MM.1S (cell line): ENCODE data around the gene APOBEC3H.
"Not testable (repeated sequence)": the region's sequence is repeated elsewhere in the genome, so short reads cannot be mapped to it uniquely, and the experiment has no call there.

ENCODE experiments used
- DNase-seq: peaks from one replicate; pipeline ENCODE4 v3.0.0-alpha.2; 2015
- H2AFZ ChIP-seq: fragments of 300-600 bp; sonication (generic); 2 replicates; pipeline ENCODE4 v1.6.0; 2016; ENCODE audit warnings: antibody characterized with exemption, low read length
- H3F3A ChIP-seq: fragments of 300-600 bp; sonication (generic); 2 replicates; pipeline ENCODE4 v1.6.1; 2016; ENCODE audit warnings: mild to moderate bottlenecking, antibody characterized with exemption, low read length, moderate library complexity, mixed read lengths; ENCODE audit not compliant: insufficient read depth
- H3K27ac ChIP-seq: fragments of 300-600 bp; sonication (generic); 2 replicates; pipeline ENCODE4 v1.5.1; 2016; ENCODE audit warnings: mild to moderate bottlenecking, low read length
- H3K27me3 ChIP-seq: fragments of 300-600 bp; sonication (generic); replicated peaks from 2 replicates; pipeline ENCODE4 v1.6.0; 2016; ENCODE audit warnings: low read length; ENCODE audit not compliant: insufficient read depth
- H3K36me3 ChIP-seq: fragments of 300-600 bp; sonication (generic); replicated peaks from 2 replicates; pipeline ENCODE4 v1.6.1; 2016; ENCODE audit warnings: mild to moderate bottlenecking, low read length, mixed read lengths; ENCODE audit not compliant: insufficient read depth
- H3K4me1 ChIP-seq: fragments of 300-600 bp; sonication (generic); 2 replicates; pipeline ENCODE4 v1.6.1; 2016; ENCODE audit warnings: low read length, mixed read lengths
- H3K4me2 ChIP-seq: fragments of 300-600 bp; sonication (generic); 2 replicates; pipeline ENCODE4 v1.6.0; 2016; ENCODE audit warnings: low read depth, low read length
- H3K4me3 ChIP-seq: fragments of 300-600 bp; sonication (generic); 2 replicates; pipeline ENCODE4 v1.5.1; 2016; ENCODE audit warnings: low read length, mixed read lengths
- H3K79me2 ChIP-seq: fragments of 300-600 bp; sonication (generic); 2 replicates; pipeline ENCODE4 v1.6.1; 2016; ENCODE audit warnings: mixed run types, low read length, mixed read lengths
- H3K9ac ChIP-seq: fragments of 300-600 bp; sonication (generic); 2 replicates; pipeline ENCODE4 v1.6.1; 2016; ENCODE audit warnings: low read length, mixed read lengths
- H3K9me2 ChIP-seq: fragments of 300-600 bp; sonication (generic); replicated peaks from 2 replicates; pipeline ENCODE4 v1.6.1; 2016; ENCODE audit warnings: mild to moderate bottlenecking, low read length, mixed read lengths; ENCODE audit not compliant: insufficient read depth
- H3K9me3 ChIP-seq: fragments of 300-600 bp; sonication (generic); replicated peaks from 2 replicates; pipeline ENCODE4 v1.6.1; 2016; ENCODE audit warnings: mild to moderate bottlenecking, low read length, mixed read lengths; ENCODE audit not compliant: insufficient read depth
- H4K20me1 ChIP-seq: fragments of 300-600 bp; sonication (generic); 2 replicates; pipeline ENCODE4 v1.6.1; 2016; ENCODE audit warnings: mild to moderate bottlenecking, low read length, moderate library complexity, mixed read lengths; ENCODE audit not compliant: insufficient read depth
- EZH2 ChIP-seq: fragments of 300-600 bp; sonication (generic); optimal IDR thresholded peaks from 2 replicates; pipeline ENCODE3; 2017; ENCODE audit warnings: low read depth, mild to moderate bottlenecking, antibody characterized with exemption, low read length, mixed read lengths
- EZH2phosphoT487 ChIP-seq: fragments of 300-600 bp; sonication (generic); IDR thresholded peaks from 2 replicates; pipeline ENCODE4 v1.6.1; 2018; ENCODE audit warnings: antibody characterized with exemption, low read length
- TF ChIP-seq, protein P1 (sequence below): fragments of 300-600 bp; sonication (generic); IDR thresholded peaks from 2 replicates; pipeline ENCODE4 v1.5.1; 2016; ENCODE audit warnings: antibody characterized with exemption, low read length, mixed read lengths

The APOBEC3H gene

DNA sequence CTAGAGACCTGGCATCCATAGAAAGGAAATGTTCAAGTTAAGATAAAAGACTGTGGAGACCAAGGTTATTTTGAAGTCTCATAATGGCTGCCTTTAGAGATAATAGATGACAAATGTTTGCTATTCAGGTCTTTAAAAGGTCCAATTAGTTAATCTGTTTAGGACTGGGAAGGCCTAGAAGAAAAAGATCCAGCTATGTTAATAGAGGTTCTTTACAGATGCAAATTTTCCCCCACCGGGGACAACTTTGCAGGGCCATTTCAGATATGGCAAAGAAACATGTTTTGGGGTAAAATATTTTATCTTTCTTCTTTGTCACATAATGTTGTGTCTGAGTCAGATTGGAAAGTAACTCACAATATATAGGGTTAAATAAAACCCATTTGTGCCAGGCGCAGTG lies 23.1 kb upstream of the APOBEC3H start:
- no peak for DNase-seq
- H3K4me3 ChIP-seq, result no peak overlapping the region
- H3K9me2 ChIP-seq, result no peaks in the 10 kb centered on the region
- peak overlapping the region; percentile 75; the same call in 1 of the 2 replicates for H3K27ac ChIP-seq
- 0 out of 2 replicates have a peak overlapping the region, but pooled peaks have one; percentile 16 for H2AFZ ChIP-seq
- no peaks in the 10 kb centered on the region for H3K36me3 ChIP-seq
- peak overlapping the region; percentile 6; the same call in 1 of the 2 replicates for H3K4me2 ChIP-seq
- H3K4me1 ChIP-seq, result peaks cover 18% of the 10 kb centered on the region
- peaks cover 24% of the 10 kb centered on the region for H3F3A ChIP-seq
- no peak overlapping the region for H3K9ac ChIP-seq
- H3K79me2 ChIP-seq, result peaks cover 17% of the 10 kb centered on the region
- H3K9me3 ChIP-seq, result no peaks in the 10 kb centered on the region
- TF ChIP-seq, protein P1, sequence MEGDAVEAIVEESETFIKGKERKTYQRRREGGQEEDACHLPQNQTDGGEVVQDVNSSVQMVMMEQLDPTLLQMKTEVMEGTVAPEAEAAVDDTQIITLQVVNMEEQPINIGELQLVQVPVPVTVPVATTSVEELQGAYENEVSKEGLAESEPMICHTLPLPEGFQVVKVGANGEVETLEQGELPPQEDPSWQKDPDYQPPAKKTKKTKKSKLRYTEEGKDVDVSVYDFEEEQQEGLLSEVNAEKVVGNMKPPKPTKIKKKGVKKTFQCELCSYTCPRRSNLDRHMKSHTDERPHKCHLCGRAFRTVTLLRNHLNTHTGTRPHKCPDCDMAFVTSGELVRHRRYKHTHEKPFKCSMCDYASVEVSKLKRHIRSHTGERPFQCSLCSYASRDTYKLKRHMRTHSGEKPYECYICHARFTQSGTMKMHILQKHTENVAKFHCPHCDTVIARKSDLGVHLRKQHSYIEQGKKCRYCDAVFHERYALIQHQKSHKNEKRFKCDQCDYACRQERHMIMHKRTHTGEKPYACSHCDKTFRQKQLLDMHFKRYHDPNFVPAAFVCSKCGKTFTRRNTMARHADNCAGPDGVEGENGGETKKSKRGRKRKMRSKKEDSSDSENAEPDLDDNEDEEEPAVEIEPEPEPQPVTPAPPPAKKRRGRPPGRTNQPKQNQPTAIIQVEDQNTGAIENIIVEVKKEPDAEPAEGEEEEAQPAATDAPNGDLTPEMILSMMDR, result no peak
- TF ChIP-seq EZH2 (no peak), EZH2phosphoT487 (no peak)
- H4K20me1 ChIP-seq, result no peaks in the 10 kb centered on the region
- H3K27me3 ChIP-seq, result no peaks in the 10 kb centered on the region

DNA sequence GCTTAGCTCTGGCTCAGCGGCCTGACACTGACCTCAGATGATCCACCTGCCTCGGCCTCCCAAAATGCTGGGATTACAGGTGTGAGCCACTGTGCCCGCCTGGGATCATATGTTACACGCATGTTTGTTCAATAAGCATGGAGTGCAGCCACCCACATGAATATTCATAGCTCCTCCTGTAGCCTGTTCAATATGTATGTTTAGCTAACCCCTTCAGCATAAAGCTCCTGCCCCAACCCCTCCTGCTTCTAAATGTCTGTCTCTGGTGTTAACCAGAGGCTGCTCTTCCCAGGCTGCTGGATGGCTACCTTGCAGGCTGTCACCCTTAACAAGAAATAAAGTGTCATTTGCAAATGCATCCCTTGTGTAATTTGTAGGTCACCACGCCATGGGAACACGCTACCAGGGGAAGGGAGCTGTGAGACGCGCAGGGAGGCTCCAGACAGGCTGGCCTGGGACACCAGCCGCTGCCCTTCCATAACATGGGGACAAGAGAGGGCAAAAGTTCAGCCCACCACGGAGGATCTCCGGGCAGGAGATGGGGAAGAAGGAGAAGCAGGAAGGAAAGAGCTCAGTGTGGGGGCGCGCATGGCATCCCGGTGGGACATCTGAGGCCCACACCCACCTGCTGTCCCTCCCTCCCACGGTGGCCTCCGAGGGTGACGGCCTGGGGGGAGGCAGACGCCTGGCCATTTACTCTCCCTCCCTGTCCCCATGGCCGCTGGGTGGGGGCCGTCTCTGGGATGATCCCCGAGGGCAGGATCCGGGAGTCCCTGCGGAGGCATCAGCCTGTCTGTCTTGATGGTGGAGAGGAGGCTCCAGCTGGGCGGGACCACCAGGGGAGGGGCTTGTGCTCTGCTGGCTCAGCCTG lies 20.7 kb upstream of the APOBEC3H start:
- Histone ChIP-seq H3K4me2 (peak overlapping the region; percentile 57; the same call in 1 of the 2 replicates), H3K9ac (peak overlapping the region; percentile 29; the same call in 1 of the 2 replicates), H3K4me1 (peaks cover 18% of the 10 kb centered on the region), H3K4me3 (peak overlapping the region; percentile 42; the same call in 1 of the 2 replicates), H3F3A (peaks cover 24% of the 10 kb centered on the region), H3K27ac (peak overlapping the region; percentile 45; the same call in 1 of the 2 replicates), H3K79me2 (peaks cover 34% of the 10 kb centered on the region)
- not testable (repeated sequence) for DNase-seq, H3K9me2 ChIP-seq, H3K27me3 ChIP-seq, H2AFZ ChIP-seq, H4K20me1 ChIP-seq, H3K36me3 ChIP-seq, H3K9me3 ChIP-seq

DNA sequence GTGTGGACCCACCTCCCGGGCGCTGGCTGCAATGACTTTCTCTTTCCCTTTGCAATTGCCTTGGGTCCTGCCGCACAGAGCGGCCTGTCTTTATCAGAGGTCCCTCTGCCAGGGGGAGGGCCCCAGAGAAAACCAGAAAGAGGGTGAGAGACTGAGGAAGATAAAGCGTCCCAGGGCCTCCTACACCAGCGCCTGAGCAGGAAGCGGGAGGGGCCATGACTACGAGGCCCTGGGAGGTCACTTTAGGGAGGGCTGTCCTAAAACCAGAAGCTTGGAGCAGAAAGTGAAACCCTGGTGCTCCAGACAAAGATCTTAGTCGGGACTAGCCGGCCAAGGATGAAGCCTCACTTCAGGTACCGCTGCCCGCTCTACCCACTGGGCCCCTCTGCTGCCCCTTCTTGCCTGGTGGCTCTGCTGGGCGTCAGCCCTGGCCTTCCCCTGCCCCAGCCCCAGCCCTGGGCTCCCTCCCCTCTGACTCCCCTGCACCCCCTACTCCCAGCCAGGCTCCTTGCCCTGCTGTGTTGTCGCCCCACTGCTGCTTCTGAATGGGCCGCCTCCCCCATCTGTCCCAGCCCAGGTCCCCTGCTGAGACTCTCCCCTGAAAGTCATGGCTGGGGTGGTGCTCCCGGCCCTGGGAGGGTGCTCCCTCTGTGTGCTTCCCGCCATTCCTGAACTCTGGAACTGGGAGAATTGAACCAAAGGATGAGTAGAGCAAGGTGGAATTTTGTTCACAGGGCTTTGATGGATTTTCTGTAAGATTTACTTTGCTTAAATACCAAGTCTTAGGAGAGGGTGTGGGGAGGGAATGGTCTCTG lies 19.8 kb upstream of the APOBEC3H start, which contains the start of gene APOBEC3G:
Gene APOBEC3G, plus strand, starts transcription at position 250 of the 815 bp plus-strand sequence. Its CDS starts 87 bp downstream, at position 337.
- Histone ChIP-seq H3K4me1 (peaks cover 18% of the 10 kb centered on the region), H3K79me2 (peaks cover 34% of the 10 kb centered on the region), H3K9ac (peak within 1 kb of the TSS; percentile 76), H3F3A (peaks cover 24% of the 10 kb centered on the region), H3K27ac (peak within 1 kb of the TSS; percentile 70), H3K4me2 (peak within 1 kb of the TSS; percentile 76), H2AFZ (peak within 1 kb of the TSS; percentile 21; the same call in 1 of the 2 replicates), H3K4me3 (peak within 1 kb of the TSS; percentile 91)
- H4K20me1 ChIP-seq, H3K36me3 ChIP-seq, H3K27me3 ChIP-seq, H3K9me2 ChIP-seq, H3K9me3 ChIP-seq: not testable (repeated sequence)
- peak; percentile 72 for DNase-seq

DNA sequence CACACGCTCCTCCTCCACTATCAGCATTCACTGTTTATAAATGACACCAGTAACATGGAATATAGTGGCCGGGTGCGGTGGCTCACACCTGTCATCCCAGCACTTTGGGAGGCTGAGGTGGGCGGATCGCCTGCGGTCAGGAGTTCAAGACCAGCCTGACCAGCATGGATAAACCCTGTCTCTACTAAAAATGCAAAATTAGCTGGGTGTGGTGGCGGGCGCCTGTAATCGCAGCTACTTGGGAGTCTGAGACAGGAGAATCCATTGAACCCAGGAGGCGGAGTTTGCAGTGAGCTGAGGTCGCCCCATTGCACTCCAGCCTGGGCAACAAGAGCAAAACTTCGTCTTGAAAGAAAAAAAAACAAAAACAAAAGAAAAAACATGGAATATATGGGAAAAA lies 19.1 kb upstream of the APOBEC3H start:
- peaks cover 13% of the 10 kb centered on the region for H3K4me1 ChIP-seq
- not testable (repeated sequence) for H2AFZ ChIP-seq, H3K36me3 ChIP-seq, H3K9me2 ChIP-seq, H4K20me1 ChIP-seq, DNase-seq, H3K9me3 ChIP-seq, H3K27me3 ChIP-seq
- H3K4me2 ChIP-seq, result peak overlapping the region; percentile 76
- peaks cover 22% of the 10 kb centered on the region for H3F3A ChIP-seq
- H3K9ac ChIP-seq, result peak overlapping the region; percentile 76; the same call in 1 of the 2 replicates
- H3K27ac ChIP-seq, result peak overlapping the region; percentile 70; the same call in 1 of the 2 replicates
- H3K79me2 ChIP-seq, result peaks cover 34% of the 10 kb centered on the region
- peak overlapping the region; percentile 91 for H3K4me3 ChIP-seq
